SK-N-SH treated with all-trans-retinoic acid at 6 μM for 48 hours (cell line): ENCODE results near the gene SLC38A9.

Experiments used
- BACH2 ChIP-seq: fragments of 250-450 bp; sonication (Bioruptor Pico); IDR thresholded peaks from 2 replicates; pipeline ENCODE4 v1.9.0; 2021; ENCODE audit warnings: mild to moderate bottlenecking, borderline replicate concordance
- OSR1 ChIP-seq: fragments of 250-450 bp; sonication (Bioruptor Pico); IDR thresholded peaks from 2 replicates; pipeline ENCODE4 v1.8.0; 2022; ENCODE audit warnings: moderate library complexity, mild to moderate bottlenecking, inconsistent platforms
- PPARA ChIP-seq: fragments of 250-450 bp; sonication (Bioruptor Pico); IDR thresholded peaks from 2 replicates; pipeline ENCODE4 v1.5.0; 2020; ENCODE audit warnings: mild to moderate bottlenecking, borderline replicate concordance
- RARB ChIP-seq: fragments of 250-450 bp; sonication (Bioruptor Pico); IDR thresholded peaks from 2 replicates; pipeline ENCODE4 v1.8.0; 2021; ENCODE audit warnings: mild to moderate bottlenecking, moderate library complexity

- TF ChIP-seq PPARA (CRISPR knock-in tag) (no peak), RARB (CRISPR knock-in tag) (no peak), OSR1 (CRISPR knock-in tag) (no peak), BACH2 (CRISPR knock-in tag) (no peak)
These were observed 85.3 kb downstream of the SLC38A9 start for GRCh38 chr5:55626790-55627189.
